Urothelium cell line (cell line): ENCODE measurements around the gene USP6.
"Not testable (repeated sequence)": the region's sequence is repeated elsewhere in the genome, so short reads cannot be mapped to it uniquely, and the experiment has no call there.

Experiments used
- DNase-seq: peaks from one replicate; pipeline ENCODE4 v3.0.0; 2011; ENCODE audit warnings: low spot score, mixed read lengths
- FAIRE-seq: peaks from 2 replicates; lab custom pipeline; 2011; peaks lifted over from hg19 to GRCh38; lab: Jason Lieb, UNC

The USP6 gene

GRCh38 chr17:5182597-5183409, 67.0 kb downstream of the USP6 start:
- FAIRE-seq (no peak), DNase-seq (no peak)

- DNase-seq = no peak
- FAIRE-seq = no peak
Observed at GRCh38 chr17:5183410-5183793, 67.6 kb downstream of the USP6 start.

- DNase-seq = no peak
- no peak for FAIRE-seq
Observed at GRCh38 chr17:5184288-5184687, 68.5 kb downstream of the USP6 start.

GRCh38 chr17:5191541-5192417, 75.9 kb downstream of the USP6 start, which contains the start of gene ZNF594:
Gene ZNF594, minus strand, starts transcription at chr17:5191868. Its CDS starts 7,612 bp downstream, at chr17:5184256.
- peak; percentile 97 for DNase-seq
- FAIRE-seq = no peak

GRCh38 chr17:5194346-5194745, 78.5 kb downstream of the USP6 start:
- FAIRE-seq = no peak
- DNase-seq = no peak

GRCh38 chr17:5198472-5198871, 82.6 kb downstream of the USP6 start:
- FAIRE-seq = no peak
- DNase-seq = no peak

GRCh38 chr17:5200360-5200759, 84.5 kb downstream of the USP6 start:
- FAIRE-seq (no peak), DNase-seq (no peak)

GRCh38 chr17:5201011-5201410, 85.2 kb downstream of the USP6 start:
- DNase-seq (no peak), FAIRE-seq (no peak)

- FAIRE-seq = no peak
- peak; percentile 4 for DNase-seq
Observed at GRCh38 chr17:5203178-5203907, 87.5 kb downstream of the USP6 start.

GRCh38 chr17:5203908-5204294, 88.1 kb downstream of the USP6 start:
- FAIRE-seq (no peak), DNase-seq (no peak)

GRCh38 chr17:5209396-5209795, 93.6 kb downstream of the USP6 start:
- no peak for DNase-seq
- FAIRE-seq = no peak

GRCh38 chr17:5210091-5210490, 94.3 kb downstream of the USP6 start:
- DNase-seq (no peak), FAIRE-seq (no peak)

- DNase-seq = no peak
- FAIRE-seq = no peak
Observed at GRCh38 chr17:5210614-5211252, 94.9 kb downstream of the USP6 start.

GRCh38 chr17:5211458-5211857, 95.6 kb downstream of the USP6 start:
- DNase-seq = no peak
- FAIRE-seq = no peak

GRCh38 chr17:5217562-5217961, 101.7 kb downstream of the USP6 start:
- FAIRE-seq, DNase-seq: not testable (repeated sequence)

- FAIRE-seq = no peak
- DNase-seq = no peak
Observed at GRCh38 chr17:5219536-5219935, 103.7 kb downstream of the USP6 start.

GRCh38 chr17:5220074-5220473, 104.2 kb downstream of the USP6 start:
- DNase-seq = no peak
- FAIRE-seq = no peak

- not testable (repeated sequence) for DNase-seq, FAIRE-seq
Observed at GRCh38 chr17:5221912-5222311, 106.1 kb downstream of the USP6 start.
